BLaER1 (cell line): ENCODE results near the gene SERPINB2.

Experiments used
- H3K27ac ChIP-seq: shearing (Covaris generic); formaldehyde crosslinking; 2 replicates; pipeline ENCODE4 v1.8.1; 2022
- H3K27me3 ChIP-seq: shearing (Covaris generic); formaldehyde crosslinking; 2 replicates; pipeline ENCODE4 v1.8.1; 2022
- H3K36me3 ChIP-seq: shearing (Covaris generic); formaldehyde crosslinking; 2 replicates; pipeline ENCODE4 v1.8.1; 2022
- H3K4me1 ChIP-seq: shearing (Covaris generic); formaldehyde crosslinking; 2 replicates; pipeline ENCODE4 v1.8.1; 2022
- H3K4me2 ChIP-seq: shearing (Covaris generic); formaldehyde crosslinking; 2 replicates; pipeline ENCODE4 v1.8.1; 2022
- H3K4me3 ChIP-seq: shearing (Covaris generic); formaldehyde crosslinking; 2 replicates; pipeline ENCODE4 v1.8.1; 2022
- H3K9ac ChIP-seq: shearing (Covaris generic); formaldehyde crosslinking; 2 replicates; pipeline ENCODE4 v1.8.1; 2022
- H3K9me3 ChIP-seq: shearing (Covaris generic); formaldehyde crosslinking; 2 replicates; pipeline ENCODE4 v1.8.1; 2022
- H4K20me1 ChIP-seq: shearing (Covaris generic); formaldehyde crosslinking; 2 replicates; pipeline ENCODE4 v1.8.1; 2022
- Cebpa-rat ChIP-seq: shearing (Covaris generic); IDR thresholded peaks from 2 replicates; pipeline ENCODE4 v1.8.1; 2022

SERPINB2 gene, protein sequence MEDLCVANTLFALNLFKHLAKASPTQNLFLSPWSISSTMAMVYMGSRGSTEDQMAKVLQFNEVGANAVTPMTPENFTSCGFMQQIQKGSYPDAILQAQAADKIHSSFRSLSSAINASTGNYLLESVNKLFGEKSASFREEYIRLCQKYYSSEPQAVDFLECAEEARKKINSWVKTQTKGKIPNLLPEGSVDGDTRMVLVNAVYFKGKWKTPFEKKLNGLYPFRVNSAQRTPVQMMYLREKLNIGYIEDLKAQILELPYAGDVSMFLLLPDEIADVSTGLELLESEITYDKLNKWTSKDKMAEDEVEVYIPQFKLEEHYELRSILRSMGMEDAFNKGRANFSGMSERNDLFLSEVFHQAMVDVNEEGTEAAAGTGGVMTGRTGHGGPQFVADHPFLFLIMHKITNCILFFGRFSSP

GRCh38 chr18:63887424-63887823 is at the start of gene SERPINB2:
TSS of gene SERPINB2 (plus strand) at chr18:63887705. CDS start at chr18:63891445, 3,740 bp downstream.
- H3K4me3 ChIP-seq, result no peak within 1 kb of the TSS
- no peak within 1 kb of the TSS for H3K9ac ChIP-seq
- H3K4me1 ChIP-seq, result peaks cover 7% of the 10 kb centered on the region
- H3K9me3 ChIP-seq, result no peaks in the 10 kb centered on the region
- H3K4me2 ChIP-seq, result no peak within 1 kb of the TSS
- H3K36me3 ChIP-seq, result no peaks in the 10 kb centered on the region
- H3K27me3 ChIP-seq, result no peaks in the 10 kb centered on the region
- no peaks in the 10 kb centered on the region for H4K20me1 ChIP-seq
- H3K27ac ChIP-seq, result no peak within 1 kb of the TSS
- no peak for TF ChIP-seq Cebpa-rat

GRCh38 chr18:63843008-63843407 is 44.5 kb upstream of the SERPINB2 start:
- H3K9me3 ChIP-seq, result no peaks in the 10 kb centered on the region
- H3K27ac ChIP-seq, result no peak overlapping the region
- no peak for TF ChIP-seq Cebpa-rat
- H3K4me3 ChIP-seq, result no peak overlapping the region
- H3K36me3 ChIP-seq, result no peaks in the 10 kb centered on the region
- no peaks in the 10 kb centered on the region for H3K27me3 ChIP-seq
- H3K9ac ChIP-seq, result no peak overlapping the region
- H3K4me2 ChIP-seq, result no peak overlapping the region
- no peaks in the 10 kb centered on the region for H4K20me1 ChIP-seq
- H3K4me1 ChIP-seq, result no peaks in the 10 kb centered on the region

- Histone ChIP-seq H3K9me3 (no peaks in the 10 kb centered on the region), H3K4me1 (no peaks in the 10 kb centered on the region), H3K4me3 (no peak overlapping the region), H3K27ac (no peak overlapping the region), H3K36me3 (no peaks in the 10 kb centered on the region), H3K27me3 (no peaks in the 10 kb centered on the region), H4K20me1 (no peaks in the 10 kb centered on the region), H3K4me2 (no peak overlapping the region), H3K9ac (no peak overlapping the region)
- TF ChIP-seq Cebpa-rat, result no peak
These were observed 43.3 kb upstream of the SERPINB2 start for GRCh38 chr18:63844254-63844653.

- H3K27ac ChIP-seq, result no peak overlapping the region
- no peak overlapping the region for H3K4me3 ChIP-seq
- TF ChIP-seq Cebpa-rat, result no peak
- H3K9me3 ChIP-seq, result no peaks in the 10 kb centered on the region
- H3K36me3 ChIP-seq, result no peaks in the 10 kb centered on the region
- no peak overlapping the region for H3K9ac ChIP-seq
- no peaks in the 10 kb centered on the region for H3K4me1 ChIP-seq
- H3K4me2 ChIP-seq, result no peak overlapping the region
- H4K20me1 ChIP-seq, result no peaks in the 10 kb centered on the region
- no peaks in the 10 kb centered on the region for H3K27me3 ChIP-seq
These were observed 39.3 kb upstream of the SERPINB2 start for GRCh38 chr18:63848159-63848558.

DNA sequence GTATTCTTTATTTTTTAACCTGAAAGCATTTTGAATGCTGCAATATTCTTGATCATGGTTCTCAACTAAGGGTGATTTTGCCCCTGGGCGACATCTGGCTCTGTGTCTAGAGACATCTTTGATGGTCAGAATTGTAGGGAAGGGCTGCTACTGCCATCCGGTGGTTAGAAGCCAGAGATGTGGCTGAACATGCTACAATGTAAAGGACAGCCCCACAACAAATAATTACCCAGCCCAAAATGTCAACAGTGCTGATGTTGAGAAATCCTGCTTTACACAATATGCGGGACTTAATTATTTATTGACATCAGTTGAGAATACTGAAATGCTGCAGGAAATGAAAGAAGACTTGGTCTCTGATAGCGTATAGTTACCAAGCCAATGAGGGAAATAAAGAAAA is 37.5 kb upstream of the SERPINB2 start:
- no peaks in the 10 kb centered on the region for H3K27me3 ChIP-seq
- no peak overlapping the region for H3K9ac ChIP-seq
- no peak overlapping the region for H3K4me3 ChIP-seq
- H3K27ac ChIP-seq, result no peak overlapping the region
- H3K9me3 ChIP-seq, result no peaks in the 10 kb centered on the region
- TF ChIP-seq Cebpa-rat, result no peak
- no peaks in the 10 kb centered on the region for H3K4me1 ChIP-seq
- H3K4me2 ChIP-seq, result no peak overlapping the region
- no peaks in the 10 kb centered on the region for H3K36me3 ChIP-seq
- no peaks in the 10 kb centered on the region for H4K20me1 ChIP-seq

DNA sequence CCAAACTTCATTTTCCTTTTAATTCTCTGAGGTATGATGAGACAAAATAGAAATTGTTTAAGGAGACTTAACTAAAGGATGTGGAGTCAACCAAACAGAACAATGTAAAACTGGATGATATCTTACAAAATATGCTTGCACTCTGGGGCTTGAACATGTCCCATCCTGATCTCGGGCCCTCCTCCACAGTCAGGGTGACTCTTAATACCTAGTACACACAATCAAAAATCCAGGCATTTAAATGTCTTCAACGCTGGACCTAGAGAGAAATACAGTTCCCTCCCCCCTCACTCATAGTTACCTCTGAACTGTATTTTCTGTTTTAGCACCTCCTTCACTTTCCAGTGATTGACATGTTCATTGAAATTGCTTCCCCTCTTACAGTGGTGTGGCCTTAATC is 36.9 kb upstream of the SERPINB2 start:
- no peaks in the 10 kb centered on the region for H3K27me3 ChIP-seq
- no peaks in the 10 kb centered on the region for H3K36me3 ChIP-seq
- no peaks in the 10 kb centered on the region for H4K20me1 ChIP-seq
- H3K4me1 ChIP-seq, result no peaks in the 10 kb centered on the region
- no peaks in the 10 kb centered on the region for H3K9me3 ChIP-seq
- H3K4me3 ChIP-seq, result no peak overlapping the region
- TF ChIP-seq Cebpa-rat, result no peak
- no peak overlapping the region for H3K4me2 ChIP-seq
- no peak overlapping the region for H3K27ac ChIP-seq
- no peak overlapping the region for H3K9ac ChIP-seq

DNA sequence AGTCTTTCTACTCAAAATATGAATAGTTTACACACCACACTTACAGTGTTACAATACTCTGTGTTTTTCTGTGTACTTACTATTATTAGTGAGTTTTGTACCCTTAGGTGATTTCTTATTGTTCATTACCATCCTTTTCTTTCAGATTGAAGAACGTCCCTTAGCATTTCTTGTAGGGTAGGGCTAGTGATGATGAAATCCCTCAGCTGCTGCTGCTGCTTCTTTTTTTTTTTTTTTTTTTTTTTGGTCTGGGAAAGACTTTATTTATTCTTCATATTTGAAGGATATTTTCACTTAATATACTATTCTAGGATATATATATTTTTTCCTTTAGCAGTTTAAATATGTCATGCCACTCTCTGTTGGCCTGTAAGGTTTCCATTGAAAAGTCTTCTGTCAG is 29.0 kb upstream of the SERPINB2 start:
- no peak overlapping the region for H3K27ac ChIP-seq
- no peak overlapping the region for H3K9ac ChIP-seq
- H3K9me3 ChIP-seq, result no peaks in the 10 kb centered on the region
- no peaks in the 10 kb centered on the region for H3K4me1 ChIP-seq
- no peak overlapping the region for H3K4me3 ChIP-seq
- H4K20me1 ChIP-seq, result no peaks in the 10 kb centered on the region
- no peaks in the 10 kb centered on the region for H3K27me3 ChIP-seq
- no peak overlapping the region for H3K4me2 ChIP-seq
- no peak for TF ChIP-seq Cebpa-rat
- H3K36me3 ChIP-seq, result no peaks in the 10 kb centered on the region

GRCh38 chr18:63859781-63860475 is 27.6 kb upstream of the SERPINB2 start:
- no peaks in the 10 kb centered on the region for H3K27me3 ChIP-seq
- no peak overlapping the region for H3K4me2 ChIP-seq
- H3K4me1 ChIP-seq, result no peaks in the 10 kb centered on the region
- TF ChIP-seq Cebpa-rat, result no peak
- no peaks in the 10 kb centered on the region for H4K20me1 ChIP-seq
- no peaks in the 10 kb centered on the region for H3K36me3 ChIP-seq
- no peak overlapping the region for H3K4me3 ChIP-seq
- no peak overlapping the region for H3K9ac ChIP-seq
- H3K27ac ChIP-seq, result no peak overlapping the region
- no peaks in the 10 kb centered on the region for H3K9me3 ChIP-seq

DNA sequence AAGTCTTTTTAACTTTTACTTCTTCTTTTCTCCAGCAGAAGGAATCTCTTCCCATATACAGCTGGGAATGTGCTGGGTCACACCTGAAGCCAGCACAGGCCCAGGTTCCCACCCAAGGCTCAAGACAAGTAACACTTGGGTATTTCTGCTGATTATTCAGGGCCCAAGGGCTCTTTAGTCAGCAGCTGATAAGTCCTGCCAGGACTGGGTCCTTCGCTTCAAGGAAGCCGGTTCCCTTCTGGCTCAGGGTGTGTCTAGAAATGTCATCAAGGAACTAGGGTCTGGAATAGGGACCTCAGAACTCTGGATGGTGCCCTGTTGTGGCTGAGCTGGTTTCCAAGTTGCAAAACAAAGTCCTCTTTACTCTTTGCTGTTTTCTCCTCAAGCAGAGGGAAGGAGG is 27.0 kb upstream of the SERPINB2 start:
- no peak overlapping the region for H3K27ac ChIP-seq
- H3K9me3 ChIP-seq, result no peaks in the 10 kb centered on the region
- no peak overlapping the region for H3K4me3 ChIP-seq
- no peak overlapping the region for H3K4me2 ChIP-seq
- no peak overlapping the region for H3K9ac ChIP-seq
- H3K4me1 ChIP-seq, result no peaks in the 10 kb centered on the region
- H4K20me1 ChIP-seq, result no peaks in the 10 kb centered on the region
- no peaks in the 10 kb centered on the region for H3K27me3 ChIP-seq
- H3K36me3 ChIP-seq, result no peaks in the 10 kb centered on the region
- TF ChIP-seq Cebpa-rat, result no peak

DNA sequence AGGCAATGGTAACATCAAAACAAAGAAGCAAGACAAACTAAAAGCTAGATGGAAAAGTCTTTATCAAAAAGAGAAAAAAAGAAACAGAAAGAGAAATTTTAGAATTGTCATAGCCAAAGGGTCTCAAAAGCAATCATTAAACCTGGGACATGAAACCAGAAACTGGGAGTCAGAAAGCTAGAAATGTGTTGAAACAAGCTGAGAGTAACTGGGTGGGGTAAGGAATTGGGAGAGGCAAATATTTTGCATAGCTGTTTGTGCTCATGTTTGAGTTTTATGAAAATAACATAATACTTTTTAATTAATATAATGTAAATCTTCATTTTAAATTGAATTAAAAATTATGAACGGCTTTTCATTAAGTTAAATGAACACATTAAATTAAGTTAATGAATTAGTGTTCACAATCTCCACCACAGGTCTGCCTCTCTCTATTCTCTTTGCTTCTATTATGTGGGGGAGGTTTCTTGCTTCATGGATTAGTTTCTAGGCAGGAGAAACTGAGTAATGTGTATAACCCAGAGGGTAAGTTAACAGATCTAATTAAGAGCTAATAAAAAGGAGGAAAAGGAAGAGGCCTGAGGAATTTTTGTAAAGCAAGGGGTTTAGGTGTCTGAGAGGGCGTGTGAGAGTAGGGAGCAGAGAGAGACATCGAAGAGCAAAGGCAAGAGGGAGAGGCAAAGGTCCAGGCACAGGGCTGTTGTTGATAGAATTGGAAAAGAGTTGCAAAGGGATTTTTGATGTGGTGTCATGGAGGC is 20.0 kb upstream of the SERPINB2 start:
- no peak for TF ChIP-seq Cebpa-rat
- H3K4me2 ChIP-seq, result no peak overlapping the region
- peaks cover 17% of the 10 kb centered on the region for H3K4me1 ChIP-seq
- no peak overlapping the region for H3K4me3 ChIP-seq
- H3K9ac ChIP-seq, result no peak overlapping the region
- H3K36me3 ChIP-seq, result no peaks in the 10 kb centered on the region
- H3K27ac ChIP-seq, result no peak overlapping the region
- no peaks in the 10 kb centered on the region for H3K27me3 ChIP-seq
- H3K9me3 ChIP-seq, result no peaks in the 10 kb centered on the region
- no peaks in the 10 kb centered on the region for H4K20me1 ChIP-seq
